HepG2 (cell line): ENCODE results near the gene HYI. TPM values are rescaled to one million over a fixed set of nuclear protein-coding genes. Genes with fewer than 3 reads are reported as not detected.

Experiments used
- ATAC-seq: fragments of 200-7000 bp; cut with Tn5 transposase; 3 replicates; pipeline ENCODE4 v1.9.1; 2020; ENCODE audit warnings: mild to moderate bottlenecking, moderate library complexity
- BruUV-seq: library from RNA; stranded (reverse); fragments of 400-500 nt; replicated peaks from 2 replicates; lab custom pipeline; 2021; lab: Mats Ljungman, UMichigan
- CTCF ChIA-PET: fragments of 300-600 bp; formaldehyde crosslinking; extraction: SDS; loops from one replicate; lab custom pipeline; 2021; ENCODE audit warnings: low total read pairs, inconsistent platforms, low intra/inter-chr PET ratio; lab: Yijun Ruan, JAX
- POLR2A ChIA-PET: fragments of 350-600 bp; sonication (Branson Sonifier 250); formaldehyde crosslinking; loops from one replicate; lab custom pipeline; 2020; ENCODE audit warnings: antibody characterized with exemption, inconsistent platforms; lab: Yijun Ruan, JAX
- DNase-seq: peaks from one replicate; pipeline ENCODE4 v3.0.0-alpha.2; 2015; ENCODE audit warnings: low spot score
- FAIRE-seq: peaks from 3 replicates; lab custom pipeline; 2011; peaks lifted over from hg19 to GRCh38; lab: Jason Lieb, UNC
- H2AFZ ChIP-seq: one replicate; pipeline ENCODE4 v1.6.1; 2011; ENCODE audit warnings: low read length, inconsistent platforms
- H3K27ac ChIP-seq: fragments of 300-600 bp; 3 replicates; pipeline ENCODE4 v1.8.0; 2011; ENCODE audit warnings: mixed run types, mild to moderate bottlenecking, mixed read lengths, low read length, inconsistent platforms; ENCODE audit not compliant: insufficient read depth; ENCODE audit errors: extremely low read length
- H3K27me3 ChIP-seq, 2 experiments: fragments of 200-600 bp in 1 of 2; 2 replicates in 1 of 2; 3 replicates in 1 of 2; pipeline versions ENCODE4 v1.6.0 to v1.8.0; 2011; ENCODE audit warnings: low read length in 2 of 2, mild to moderate bottlenecking in 2 of 2, moderate library complexity in 2 of 2, inconsistent platforms in 1 of 2; ENCODE audit not compliant: insufficient read depth in 2 of 2, control insufficient read depth in 1 of 2
- H3K36me3 ChIP-seq, 2 experiments: fragments of 200-600 bp in 1 of 2; replicated peaks in 1 of 2; 2 replicates in 1 of 2; 3 replicates in 1 of 2; pipeline versions ENCODE4 v1.5.1 to v1.8.0; 2011; ENCODE audit warnings: low read length in 2 of 2, inconsistent platforms in 1 of 2; ENCODE audit not compliant: insufficient read depth in 2 of 2, control insufficient read depth in 1 of 2
- H3K4me1 ChIP-seq: 2 replicates; pipeline ENCODE4 v1.5.1; 2012; ENCODE audit warnings: low read length, inconsistent platforms; ENCODE audit not compliant: insufficient read depth
- H3K4me2 ChIP-seq: 2 replicates; pipeline ENCODE4 v1.6.0; 2011; ENCODE audit warnings: low read depth, low read length, inconsistent platforms
- H3K4me3 ChIP-seq, 3 experiments: fragments of 200-600 bp in 1 of 3; sonication (generic), shearing (Covaris generic) in 1 of 3; replicated peaks in 1 of 3; 2 replicates each; pipeline ENCODE4 v1.5.1; 2011 to 2016; ENCODE audit warnings: low read length in 3 of 3, inconsistent platforms in 2 of 3, low read depth in 2 of 3, mild to moderate bottlenecking in 2 of 3, control low read depth in 1 of 3, mixed read lengths in 1 of 3; ENCODE audit not compliant: insufficient read depth in 1 of 3
- H3K79me2 ChIP-seq: one replicate; pipeline ENCODE4 v1.6.1; 2011; ENCODE audit warnings: low read length, inconsistent platforms; ENCODE audit not compliant: insufficient read depth
- H3K9ac ChIP-seq: 2 replicates; pipeline ENCODE4 v1.6.0; 2011; ENCODE audit warnings: mild to moderate bottlenecking, low read depth, low read length, inconsistent platforms; ENCODE audit not compliant: insufficient read depth
- H3K9me3 ChIP-seq: 2 replicates; pipeline ENCODE4 v1.5.1; 2012; ENCODE audit warnings: mild to moderate bottlenecking, low read length
- H4K20me1 ChIP-seq: 2 replicates; pipeline ENCODE4 v1.6.0; 2011; ENCODE audit warnings: inconsistent platforms, mild to moderate bottlenecking, low read length, moderate library complexity; ENCODE audit not compliant: insufficient read depth
- BATF2 ChIP-seq: sonication (generic); formaldehyde crosslinking; IDR thresholded peaks from 2 replicates; pipeline ENCODE4 v1.8.0; 2022; ENCODE audit warnings: mild to moderate bottlenecking, missing genetic modification reagents, moderate library complexity
- HIVEP1 ChIP-seq: sonication (generic); formaldehyde crosslinking; IDR thresholded peaks from 2 replicates; pipeline ENCODE4 v1.4.0; 2020; ENCODE audit warnings: mild to moderate bottlenecking, missing genetic modification reagents
- HOXA3 ChIP-seq: sonication (generic); formaldehyde crosslinking; IDR thresholded peaks from 2 replicates; pipeline ENCODE4 v1.5.0; 2020; ENCODE audit warnings: missing genetic modification reagents
- KLF12 ChIP-seq: sonication (generic); formaldehyde crosslinking; IDR thresholded peaks from 2 replicates; pipeline ENCODE4 v1.4.0; 2020; ENCODE audit warnings: missing genetic modification reagents, borderline replicate concordance
- MAX ChIP-seq: IDR thresholded peaks from 2 replicates; pipeline ENCODE4 v1.6.1; 2012; ENCODE audit warnings: inconsistent platforms
- NCOA1 ChIP-seq: sonication (generic); formaldehyde crosslinking; IDR thresholded peaks from 2 replicates; pipeline ENCODE4 v1.9.0; 2021; ENCODE audit warnings: missing genetic modification reagents
- SOX13 ChIP-seq, 3 experiments: fragments of 450-650 bp in 1 of 3; sonication (generic) in 1 of 3; formaldehyde crosslinking in 1 of 3; IDR thresholded peaks in 2 of 3; conservative IDR thresholded peaks in 1 of 3; 2 replicates each; pipeline versions ENCODE4 v1.5.0 to v1.6.1; 2016 to 2020; ENCODE audit warnings: antibody characterized with exemption in 1 of 3, mild to moderate bottlenecking in 1 of 3, missing compliant biosample characterization in 1 of 3, missing genetic modification reagents in 1 of 3, moderate library complexity in 1 of 3
- TCF7L2 ChIP-seq: IDR thresholded peaks from 2 replicates; pipeline ENCODE4 v1.6.1; 2011; ENCODE audit warnings: mild to moderate bottlenecking, low read depth, low read length, moderate library complexity
- TMF1 ChIP-seq: sonication (generic); formaldehyde crosslinking; IDR thresholded peaks from 2 replicates; pipeline ENCODE4 v1.8.1; 2022; ENCODE audit warnings: low read depth, missing genetic modification reagents
- TRIM22 ChIP-seq: fragments of 450-650 bp; IDR thresholded peaks from 2 replicates; pipeline ENCODE4 v1.6.1; 2017
- ZNF10 ChIP-seq: sonication (generic); formaldehyde crosslinking; IDR thresholded peaks from 2 replicates; pipeline ENCODE4 v1.4.0; 2020; ENCODE audit warnings: mild to moderate bottlenecking, low read depth, missing genetic modification reagents, borderline replicate concordance
- ZNF207 ChIP-seq: fragments of 450-650 bp; IDR thresholded peaks from 2 replicates; pipeline ENCODE4 v1.6.1; 2016; ENCODE audit warnings: antibody characterized with exemption, borderline replicate concordance
- ZNF234 ChIP-seq: sonication (generic); formaldehyde crosslinking; conservative IDR thresholded peaks from 2 replicates; pipeline ENCODE4 v1.5.1; 2020; ENCODE audit warnings: mild to moderate bottlenecking, missing genetic modification reagents
- ZNF235 ChIP-seq: sonication (generic); formaldehyde crosslinking; IDR thresholded peaks from 2 replicates; pipeline ENCODE4 v1.8.1; 2023; ENCODE audit warnings: mild to moderate bottlenecking, missing genetic modification reagents, borderline replicate concordance
- ZNF282 ChIP-seq: fragments of 450-650 bp; IDR thresholded peaks from 2 replicates; pipeline ENCODE4 v1.6.1; 2018; ENCODE audit not compliant: partially characterized antibody
- ZNF484 ChIP-seq: sonication (generic); formaldehyde crosslinking; IDR thresholded peaks from 2 replicates; pipeline ENCODE4 v1.5.1; 2020; ENCODE audit warnings: mild to moderate bottlenecking, low read depth, missing genetic modification reagents, borderline replicate concordance
- ZNF670 ChIP-seq: sonication (generic); formaldehyde crosslinking; IDR thresholded peaks from 2 replicates; pipeline ENCODE4 v1.8.0; 2022; ENCODE audit warnings: mild to moderate bottlenecking, missing genetic modification reagents, borderline replicate concordance
- WGBS: methylation state at CpG from one replicate; pipeline ENCODE4 v1.1.6; 2017; ENCODE audit warnings: low lambda C conversion rate; 5-methylcytosine and 5-hydroxymethylcytosine counted together
- in situ Hi-C: cut with HindIII; loops from 2 replicates; pipeline ENCODE4 v1.10.0; 2017; ENCODE audit warnings: low pct_unique_long_range_greater_than_20kb; ENCODE audit not compliant: extremely low pct_ligation_motif_present
- intact Hi-C: fragments of 100-400 bp; cut with micrococcal nuclease; formaldehyde crosslinking; loops from one replicate; pipeline ENCODE4 v1.10.0; 2022; ENCODE audit not compliant: unreplicated experiment
- polyA plus RNA-seq, 8 experiments: library from polyadenylated mRNA; depleted of rRNA in 3 of 8; stranded (reverse) in 7 of 8; unstranded in 1 of 8; fragments of >200 nt; fragmentation: Illumina TruSeq in 4 of 8; extraction: Trizol in 4 of 8; gene quantifications; 2 replicates each; pipeline versions ENCODE4 v1.2.1 to v1.2.3, GENCODE V29; 2011 to 2016; ENCODE audit warnings: low read depth in 4 of 8, missing spikeins in 1 of 8, mixed read lengths in 1 of 8; ENCODE audit not compliant: insufficient read depth in 1 of 8
- total RNA-seq, 5 experiments: library from RNA; depleted of rRNA; stranded (reverse); fragments of >200 nt; fragmentation: Illumina TruSeq; extraction: Trizol; gene quantifications; 2 replicates each; pipeline ENCODE4 v1.2.3, GENCODE V29; 2016; ENCODE audit warnings: low read depth in 1 of 5

Gene HYI
- total and polyA plus RNA-seq, 2 of the 13 experiments (the other 11 are each of a cell fraction or from before 2014, with no cell fraction given), result not detected

- WGBS, result 94% methylated on average over 10 of the region's 12 CpGs
- Histone ChIP-seq H3K79me2 (no peaks in the 10 kb centered on the region), H3K27me3 (no peaks in the 10 kb centered on the region), H3K4me1 (0 out of 2 replicates have a peak, but pooled peaks cover 6% of the 10 kb centered on the region), H3K9me3 (no peaks in the 10 kb centered on the region), H3K36me3 (peaks cover 27 to 69% of the 10 kb centered on the region in 2 experiments), H3K4me3 (no peak overlapping the region), H3K27ac (no peak overlapping the region), H3K9ac (no peak overlapping the region), H4K20me1 (no peaks in the 10 kb centered on the region), H3K4me2 (no peak overlapping the region), H2AFZ (no peak overlapping the region)
- intact Hi-C loops, result no loop called here
- FAIRE-seq (no peak), ATAC-seq (no peak), DNase-seq (no peak)
- ChIA-PET CTCF (no interaction called here), POLR2A (no interaction called here)
- no TSS peak for BruUV-seq
- TF ChIP-seq TMF1 (CRISPR knock-in tag) (no peak), NCOA1 (CRISPR knock-in tag) (no peak), HIVEP1 (no peak), ZNF234 (CRISPR knock-in tag) (no peak), SOX13 (IDR thresholded peaks at IDR 0.05) (no peak), SOX13 (CRISPR knock-in tag; conservative IDR thresholded peaks at IDR 0.05 in 1 of 2, IDR thresholded peaks at IDR 0.05 in 1 of 2) (no peak), ZNF670 (CRISPR knock-in tag) (no peak)
- in situ Hi-C loops, result loop anchor here (25.0 kb wide), 1 partner anchor 510 kb away; no protein-coding TSS in a partner anchor
These were observed 31.6 kb downstream of the HYI start for GRCh38 chr1:43421976-43422750.

GRCh38 chr1:43421396-43421795 lies 32.3 kb downstream of the HYI start:
- intact Hi-C loops (no loop called here), in situ Hi-C loops (loop anchor here (25.0 kb wide), 1 partner anchor 509 kb away; no protein-coding TSS in a partner anchor)
- H3K27ac ChIP-seq, result no peak overlapping the region
- WGBS, result 95% methylated on average over 6 of the region's 6 CpGs
- no peaks in the 10 kb centered on the region for H3K27me3 ChIP-seq
- no peaks in the 10 kb centered on the region for H3K79me2 ChIP-seq
- H3K36me3 ChIP-seq, result peaks cover 27 to 63% of the 10 kb centered on the region in 2 experiments
- peaks cover 13% of the 10 kb centered on the region for H3K4me1 ChIP-seq
- DNase-seq (no peak), FAIRE-seq (no peak), ATAC-seq (no peak)
- ChIA-PET POLR2A (no interaction called here), CTCF (no interaction called here)
- no peaks in the 10 kb centered on the region for H3K9me3 ChIP-seq
- H3K4me2 ChIP-seq, result no peak overlapping the region
- no peak overlapping the region for H2AFZ ChIP-seq
- no peaks in the 10 kb centered on the region for H4K20me1 ChIP-seq
- no peak overlapping the region for H3K9ac ChIP-seq
- no peak overlapping the region for H3K4me3 ChIP-seq
- TF ChIP-seq ZNF10 (CRISPR knock-in tag) (no peak), ZNF235 (CRISPR knock-in tag) (no peak), TCF7L2 (no peak), ZNF207 (no peak), MAX (no peak), KLF12 (CRISPR knock-in tag) (no peak), BATF2 (CRISPR knock-in tag) (no peak), ZNF484 (CRISPR knock-in tag) (no peak), HOXA3 (CRISPR knock-in tag) (no peak), TRIM22 (no peak), ZNF282 (no peak)
- BruUV-seq, result no TSS peak
